ENCODE results near the gene CDKN2D.

GRCh38 chr19:10593148-10593547 lies 24.4 kb upstream of the CDKN2D start:
- no peak for TF ChIP-seq CTCF (IDR thresholded peaks at IDR 0.05; ENCODE audit: insufficient read depth, low read depth, low read length)
- TF ChIP-seq EZH2 (IDR thresholded peaks at IDR 0.05; ENCODE audit: insufficient read depth, low read length): no peak
